GM19023 (cell line): ENCODE measurements around the gene APOF.
"Not testable (repeated sequence)": the region's sequence is repeated elsewhere in the genome, so short reads cannot be mapped to it uniquely, and the experiment has no call there.

Source experiments
- ATAC-seq: cut with Tn5 transposase; IDR thresholded peaks from one replicate; pipeline ENCODE4 v1.9.1; 2021; ENCODE audit warnings: mild to moderate bottlenecking, moderate library complexity; ENCODE audit not compliant: unreplicated experiment

The APOF gene, protein sequence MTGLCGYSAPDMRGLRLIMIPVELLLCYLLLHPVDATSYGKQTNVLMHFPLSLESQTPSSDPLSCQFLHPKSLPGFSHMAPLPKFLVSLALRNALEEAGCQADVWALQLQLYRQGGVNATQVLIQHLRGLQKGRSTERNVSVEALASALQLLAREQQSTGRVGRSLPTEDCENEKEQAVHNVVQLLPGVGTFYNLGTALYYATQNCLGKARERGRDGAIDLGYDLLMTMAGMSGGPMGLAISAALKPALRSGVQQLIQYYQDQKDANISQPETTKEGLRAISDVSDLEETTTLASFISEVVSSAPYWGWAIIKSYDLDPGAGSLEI

GRCh38 chr12:56362130-56363059, at the start of gene APOF:
APOF (minus strand) TSS chr12:56362857; CDS start chr12:56362745, 112 bp downstream.
- ATAC-seq, result no peak

DNA sequence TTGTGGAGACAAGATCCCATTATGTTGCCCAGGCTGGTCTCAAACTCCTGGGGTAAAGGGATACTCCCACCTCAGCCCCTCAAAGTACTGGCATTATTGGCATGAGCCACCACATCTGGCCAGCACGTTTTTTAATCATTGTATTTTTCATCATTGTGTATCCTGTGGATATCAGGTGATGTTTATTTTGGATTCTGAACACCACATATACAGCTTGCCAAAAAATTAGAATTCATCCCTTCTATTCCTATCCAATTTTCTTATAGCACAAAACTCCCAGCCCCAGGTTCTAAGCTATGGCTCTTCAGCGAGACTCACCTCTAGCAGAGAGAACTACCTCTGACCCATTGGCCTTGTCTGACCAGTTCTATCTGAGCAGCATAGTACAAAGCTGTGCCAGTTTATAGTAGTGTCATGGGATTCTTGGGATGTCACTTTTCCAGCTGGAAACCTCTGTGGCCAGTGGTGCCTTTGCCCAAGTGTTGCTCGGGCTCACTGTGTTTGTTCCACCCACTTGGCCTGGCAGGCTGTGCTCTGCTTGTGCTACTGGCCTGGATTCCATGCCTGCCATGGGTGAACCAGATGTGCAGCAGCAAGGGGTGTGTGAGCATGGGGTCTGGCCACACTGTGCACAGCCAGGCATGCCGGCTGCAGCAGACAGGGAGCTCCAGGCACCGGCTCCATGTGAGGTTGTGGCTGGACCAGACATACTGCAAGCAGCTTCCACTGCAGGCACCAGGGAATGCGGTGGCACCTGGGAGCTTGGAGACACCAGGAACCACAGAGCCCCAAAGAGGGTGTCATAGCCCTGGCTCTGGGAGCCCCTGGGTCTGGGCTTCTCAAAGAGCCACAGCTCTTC, 49.4 kb upstream of the APOF start:
- no peak for ATAC-seq

GRCh38 chr12:56410768-56411167, 48.1 kb upstream of the APOF start:
- no peak for ATAC-seq

GRCh38 chr12:56408799-56409417, 46.3 kb upstream of the APOF start:
- ATAC-seq, result no peak

DNA sequence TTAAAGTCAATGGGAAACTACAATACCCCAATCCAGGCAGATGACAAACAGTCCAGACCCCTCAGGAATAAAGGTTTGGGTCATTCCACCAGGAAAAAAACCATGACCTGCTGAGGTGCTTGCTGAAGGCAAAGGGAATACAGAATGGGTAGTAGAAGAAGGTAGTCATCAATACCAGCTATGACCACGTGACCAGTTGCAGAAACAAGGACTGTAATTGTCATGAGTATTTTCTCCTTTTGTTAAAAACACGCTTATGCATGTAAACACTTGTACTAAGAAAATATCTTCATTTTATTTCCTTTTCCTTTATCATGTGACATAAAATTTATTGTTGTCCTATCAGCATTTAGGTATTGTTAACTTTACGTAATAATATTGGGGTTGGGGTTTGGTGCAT, 41.6 kb upstream of the APOF start:
- ATAC-seq, result not testable (repeated sequence)

DNA sequence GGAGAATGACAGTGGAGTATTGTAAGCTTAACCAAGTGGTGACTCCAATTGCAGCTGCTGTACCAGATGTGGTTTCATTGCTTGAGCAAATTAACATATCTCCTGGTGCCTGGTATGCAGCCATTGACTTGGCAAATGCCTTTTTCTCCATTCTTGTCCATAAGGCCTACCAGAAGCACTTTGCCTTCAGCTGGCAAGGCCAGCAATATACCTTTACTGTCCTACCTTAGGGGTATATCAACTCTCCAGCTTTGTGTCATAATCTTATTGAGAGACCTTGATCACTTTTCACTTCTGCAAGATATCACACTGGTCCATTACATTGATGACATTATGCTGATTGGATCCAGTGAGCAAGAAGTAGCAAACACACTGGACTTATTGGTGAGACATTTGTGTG, 39.0 kb upstream of the APOF start:
- ATAC-seq, result not testable (repeated sequence)

DNA sequence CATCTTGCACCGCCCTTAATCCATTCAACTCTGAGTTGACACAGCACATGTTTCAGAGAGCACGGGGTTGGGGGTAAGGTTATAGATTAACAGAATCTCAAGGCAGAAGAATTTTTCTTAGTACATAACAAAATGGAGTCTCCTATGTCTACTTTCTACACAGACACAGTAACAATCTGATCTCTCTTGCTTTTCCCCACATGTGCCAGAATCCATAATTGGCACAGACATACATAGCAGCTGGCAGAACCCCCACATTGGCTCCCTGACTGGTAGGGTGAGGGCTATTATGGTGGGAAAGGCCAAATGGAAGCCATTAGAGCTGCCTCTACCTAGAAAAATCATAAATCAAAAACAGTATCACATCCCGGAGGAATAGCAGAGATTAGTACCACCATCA, 38.5 kb upstream of the APOF start:
- ATAC-seq, result not testable (repeated sequence)

GRCh38 chr12:56399466-56399865, 36.8 kb upstream of the APOF start:
- ATAC-seq, result not testable (repeated sequence)

DNA sequence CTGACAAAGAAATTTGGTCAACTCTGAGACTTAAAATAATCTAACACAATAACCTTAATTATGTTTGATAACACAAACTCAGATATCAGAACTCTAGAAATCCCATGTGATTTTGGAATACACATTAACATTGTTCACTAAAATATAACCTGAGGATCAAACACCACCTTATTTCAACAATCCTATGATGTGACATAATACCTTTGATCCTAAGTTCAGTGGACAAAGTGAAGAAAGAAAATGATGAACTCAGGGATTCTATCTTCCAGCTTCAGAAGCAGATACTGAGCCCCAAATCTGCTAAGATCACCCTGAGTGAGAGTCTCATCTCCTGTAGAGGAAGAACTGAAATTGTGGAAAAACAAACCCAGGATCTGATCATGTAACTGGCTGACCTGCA, 35.7 kb upstream of the APOF start:
- ATAC-seq, result no peak

GRCh38 chr12:56392331-56392730, 29.7 kb upstream of the APOF start:
- no peak for ATAC-seq

GRCh38 chr12:56391721-56392120, 29.1 kb upstream of the APOF start:
- no peak for ATAC-seq

DNA sequence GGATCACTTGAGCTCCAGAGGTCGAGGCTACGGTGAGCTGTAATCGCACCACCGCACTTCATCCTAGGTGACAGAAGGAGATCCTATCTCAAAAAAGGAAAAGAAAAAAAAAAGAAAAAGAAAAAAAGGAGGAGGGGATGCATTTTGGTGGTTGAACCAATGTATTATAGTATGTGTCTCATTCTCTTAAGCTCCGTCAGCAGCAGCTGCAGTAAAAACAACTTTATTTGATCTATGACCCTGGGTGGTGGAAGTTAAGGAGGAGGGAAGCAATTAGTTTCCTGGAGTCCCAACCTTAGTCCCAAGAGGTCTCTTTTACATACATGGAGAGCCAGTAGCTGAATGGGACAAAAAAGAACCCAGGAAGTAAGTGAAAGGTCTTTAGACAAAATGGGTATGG, 26.8 kb upstream of the APOF start:
- no peak for ATAC-seq

DNA sequence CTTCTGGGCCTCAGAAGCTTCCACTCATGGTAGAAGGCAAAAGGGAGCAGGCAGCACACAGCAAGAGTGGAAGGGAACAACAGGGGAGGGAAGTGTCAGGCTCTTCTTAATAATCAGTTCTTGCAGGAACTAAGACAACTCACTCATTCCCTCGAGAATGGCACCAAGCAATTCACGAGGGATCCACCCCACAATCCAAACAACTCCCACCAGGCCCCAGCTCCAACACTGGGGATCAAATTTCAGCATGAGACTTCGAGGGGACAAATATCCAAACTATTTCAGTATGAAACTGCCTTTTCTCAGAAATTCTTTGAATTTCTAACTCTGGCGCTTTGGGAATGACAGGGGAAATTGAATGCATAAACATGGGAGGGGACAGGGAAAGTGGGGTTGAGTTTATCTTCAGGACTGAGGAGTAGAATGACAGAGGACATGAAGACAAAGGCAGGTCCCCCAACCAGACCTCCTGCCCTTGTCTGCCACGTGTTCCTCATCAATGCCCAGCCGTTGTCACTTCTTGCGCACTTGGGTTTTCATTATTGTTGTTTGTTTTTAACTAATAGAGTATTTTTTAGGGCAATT, 24.6 kb upstream of the APOF start:
- ATAC-seq, result no peak

GRCh38 chr12:56385873-56386272, 23.2 kb upstream of the APOF start:
- no peak for ATAC-seq

DNA sequence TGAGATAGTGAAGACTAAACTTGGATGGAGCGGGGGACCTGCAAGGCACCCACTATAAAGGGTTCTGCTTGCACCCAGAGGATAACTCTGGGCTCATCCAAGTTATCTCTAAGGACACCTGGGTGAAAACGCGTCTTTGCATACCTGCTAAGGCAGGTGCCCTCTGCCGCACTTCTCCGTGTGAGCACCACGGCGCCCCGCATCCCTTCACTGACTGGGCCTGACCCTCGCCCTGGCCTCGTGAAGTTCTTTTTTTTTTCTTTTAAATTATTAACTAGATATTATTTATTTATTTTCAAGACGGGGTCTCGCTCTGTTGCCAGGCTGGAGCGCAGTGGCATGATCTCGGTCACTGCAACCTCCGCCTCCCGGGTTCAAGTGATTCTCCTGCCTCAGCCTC, 20.0 kb upstream of the APOF start:
- no peak for ATAC-seq

DNA sequence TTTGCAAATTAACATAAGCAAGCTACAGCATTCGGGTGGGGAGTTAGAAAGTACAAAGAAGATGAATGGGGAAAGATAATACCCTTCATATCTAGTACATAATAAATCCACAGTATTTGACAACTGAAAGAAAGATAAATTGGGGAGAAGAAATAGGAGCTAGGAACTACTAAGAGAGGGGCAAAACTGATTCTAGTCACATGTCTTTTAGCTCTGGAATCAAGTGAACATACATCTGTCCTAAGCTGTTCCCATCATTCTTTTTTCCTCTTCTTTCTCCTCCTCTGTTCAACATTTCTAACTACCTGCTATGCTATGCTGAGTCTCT, 15.3 kb upstream of the APOF start:
- no peak for ATAC-seq

GRCh38 chr12:56377310-56377988, 14.8 kb upstream of the APOF start:
- no peak for ATAC-seq

GRCh38 chr12:56375598-56376434, 13.2 kb upstream of the APOF start:
- peak; percentile 65 for ATAC-seq
